Peyer's patch (tissue), 4 donors: ENCODE results near the gene ASB13.

Source experiments
- CTCF ChIP-seq, 6 experiments: fragments of 450-650 bp in 4 of 6; fragments of 200-600 bp in 2 of 6; sonication (generic) in 1 of 6; IDR thresholded peaks; one replicate each; pipeline ENCODE4 v1.5.1; 2017 to 2019; ENCODE audit warnings: antibody characterized with exemption in 6 of 6, mild to moderate bottlenecking in 3 of 6, moderate library complexity in 1 of 6
- POLR2A ChIP-seq, 2 donors: fragments of 450-650 bp; IDR thresholded peaks; one replicate each; pipeline ENCODE4 v1.5.1; 2017; ENCODE audit warnings: antibody characterized with exemption in 2 of 2, mild to moderate bottlenecking in 2 of 2, moderate library complexity in 2 of 2

- TF ChIP-seq CTCF (IDR thresholded peaks at IDR 0.05) = no peak
- TF ChIP-seq POLR2A (IDR thresholded peaks at IDR 0.05) = no peak
Observed at GRCh38 chr10:5620223-5620721, 46.1 kb downstream of the ASB13 start.
